ENCODE data around the gene KIAA1755.
"Not testable (repeated sequence)": the region's sequence is repeated elsewhere in the genome, so short reads cannot be mapped to it uniquely, and the experiment has no call there.

The KIAA1755 gene

DNA sequence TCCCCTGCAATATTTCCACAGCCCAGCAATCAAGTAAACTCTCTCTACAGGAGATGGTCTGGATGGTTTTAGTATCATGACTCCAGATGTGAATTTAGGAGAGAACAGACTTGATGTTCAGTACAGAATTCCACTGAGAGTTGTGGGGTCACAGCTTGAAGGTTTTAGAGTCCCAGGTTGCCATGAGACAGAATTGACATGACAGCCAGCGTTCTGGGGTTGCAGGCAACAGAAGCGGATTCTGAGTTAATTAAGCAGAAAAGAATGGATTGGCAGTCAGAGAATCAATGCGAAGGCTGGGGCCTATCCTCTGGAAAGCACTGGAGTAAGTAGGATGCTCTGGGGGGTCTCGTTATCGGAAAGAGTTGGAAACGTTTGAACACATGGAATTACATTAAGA is 2.4 kb upstream of the KIAA1755 start:
- TF ChIP-seq, protein P1, sequence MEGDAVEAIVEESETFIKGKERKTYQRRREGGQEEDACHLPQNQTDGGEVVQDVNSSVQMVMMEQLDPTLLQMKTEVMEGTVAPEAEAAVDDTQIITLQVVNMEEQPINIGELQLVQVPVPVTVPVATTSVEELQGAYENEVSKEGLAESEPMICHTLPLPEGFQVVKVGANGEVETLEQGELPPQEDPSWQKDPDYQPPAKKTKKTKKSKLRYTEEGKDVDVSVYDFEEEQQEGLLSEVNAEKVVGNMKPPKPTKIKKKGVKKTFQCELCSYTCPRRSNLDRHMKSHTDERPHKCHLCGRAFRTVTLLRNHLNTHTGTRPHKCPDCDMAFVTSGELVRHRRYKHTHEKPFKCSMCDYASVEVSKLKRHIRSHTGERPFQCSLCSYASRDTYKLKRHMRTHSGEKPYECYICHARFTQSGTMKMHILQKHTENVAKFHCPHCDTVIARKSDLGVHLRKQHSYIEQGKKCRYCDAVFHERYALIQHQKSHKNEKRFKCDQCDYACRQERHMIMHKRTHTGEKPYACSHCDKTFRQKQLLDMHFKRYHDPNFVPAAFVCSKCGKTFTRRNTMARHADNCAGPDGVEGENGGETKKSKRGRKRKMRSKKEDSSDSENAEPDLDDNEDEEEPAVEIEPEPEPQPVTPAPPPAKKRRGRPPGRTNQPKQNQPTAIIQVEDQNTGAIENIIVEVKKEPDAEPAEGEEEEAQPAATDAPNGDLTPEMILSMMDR (IDR thresholded peaks at IDR 0.05; ENCODE audit: control insufficient read depth, extremely low read depth, insufficient read depth): no peak
- no peak overlapping the region for H3K4me3 ChIP-seq (ENCODE audit: low read depth, low read length)
- no peak for DNase-seq (ENCODE audit: low read depth)

DNA sequence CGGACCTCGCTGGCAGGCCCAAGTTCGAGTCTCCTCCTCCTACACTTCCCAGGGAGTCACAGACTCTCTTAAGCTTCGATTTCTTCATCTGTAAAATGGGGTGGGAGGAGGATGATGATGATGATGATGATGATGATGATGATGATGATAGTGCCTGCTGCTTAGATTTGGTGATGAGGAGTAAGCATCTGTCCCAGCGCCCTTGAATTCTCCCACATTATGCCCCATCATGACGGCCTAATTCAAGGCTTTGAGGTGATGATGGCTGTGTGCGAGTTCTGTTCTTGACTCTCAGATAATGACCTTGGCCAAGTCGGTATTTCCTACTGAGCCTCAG is 487 bp upstream of the KIAA1755 start:
- TF ChIP-seq, protein P1 (IDR thresholded peaks at IDR 0.05; ENCODE audit: control insufficient read depth, extremely low read depth, insufficient read depth): no peak
- no peak overlapping the region for H3K4me3 ChIP-seq (ENCODE audit: low read depth, low read length)
- no peak for DNase-seq (ENCODE audit: low read depth)

- TF ChIP-seq, protein P1 (IDR thresholded peaks at IDR 0.05; ENCODE audit: control insufficient read depth, extremely low read depth, insufficient read depth): no peak
- no peak for DNase-seq (ENCODE audit: low read depth)
These were observed 534 bp downstream of the KIAA1755 start for GRCh38 chr20:38260025-38260377.

GRCh38 chr20:38258545-38259215 is 1.9 kb downstream of the KIAA1755 start:
- DNase-seq (ENCODE audit: low read depth): no peak
- TF ChIP-seq, protein P1 (IDR thresholded peaks at IDR 0.05; ENCODE audit: control insufficient read depth, extremely low read depth, insufficient read depth): no peak
- H3K4me3 ChIP-seq (ENCODE audit: low read depth, low read length): no peak overlapping the region

More at GRCh38 chr20:38260025-38260377, 534 bp downstream of the KIAA1755 start:
- no peak overlapping the region for H3K4me3 ChIP-seq (ENCODE audit: low read depth, low read length)

- TF ChIP-seq, protein P1 (IDR thresholded peaks at IDR 0.05; ENCODE audit: control insufficient read depth, extremely low read depth, insufficient read depth): no peak
- DNase-seq (ENCODE audit: low read depth): no peak
- H3K4me3 ChIP-seq (ENCODE audit: low read depth, low read length): no peak overlapping the region
These were observed 3.6 kb downstream of the KIAA1755 start for GRCh38 chr20:38256966-38257365.

DNA sequence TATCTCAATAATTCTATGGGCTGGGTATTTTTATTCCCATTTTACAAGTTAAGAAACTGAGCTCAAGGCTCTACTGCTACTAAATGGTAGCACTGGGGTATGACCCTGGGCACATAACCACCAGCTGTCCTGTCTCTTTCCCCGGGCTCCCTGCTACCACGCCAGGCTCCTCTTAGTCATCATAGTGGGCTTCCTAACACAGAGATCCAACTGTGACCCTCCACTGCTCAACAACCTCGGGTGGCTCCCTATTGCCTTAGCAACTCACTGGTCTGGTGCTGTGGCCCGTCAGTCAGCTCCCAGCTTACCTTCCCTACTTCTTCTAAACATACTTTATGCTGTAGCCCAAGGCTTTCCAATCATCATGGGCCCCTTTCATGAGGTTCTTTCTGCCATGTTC is 4.5 kb downstream of the KIAA1755 start:
- TF ChIP-seq, protein P1 (IDR thresholded peaks at IDR 0.05; ENCODE audit: control insufficient read depth, extremely low read depth, insufficient read depth): no peak
- DNase-seq (ENCODE audit: low read depth): no peak
- no peak overlapping the region for H3K4me3 ChIP-seq (ENCODE audit: low read depth, low read length)

GRCh38 chr20:38255393-38255792 is 5.1 kb downstream of the KIAA1755 start:
- no peak for DNase-seq (ENCODE audit: low read depth)
- H3K4me3 ChIP-seq (ENCODE audit: low read depth, low read length): no peak overlapping the region
- TF ChIP-seq, protein P1 (IDR thresholded peaks at IDR 0.05; ENCODE audit: control insufficient read depth, extremely low read depth, insufficient read depth): no peak

DNA sequence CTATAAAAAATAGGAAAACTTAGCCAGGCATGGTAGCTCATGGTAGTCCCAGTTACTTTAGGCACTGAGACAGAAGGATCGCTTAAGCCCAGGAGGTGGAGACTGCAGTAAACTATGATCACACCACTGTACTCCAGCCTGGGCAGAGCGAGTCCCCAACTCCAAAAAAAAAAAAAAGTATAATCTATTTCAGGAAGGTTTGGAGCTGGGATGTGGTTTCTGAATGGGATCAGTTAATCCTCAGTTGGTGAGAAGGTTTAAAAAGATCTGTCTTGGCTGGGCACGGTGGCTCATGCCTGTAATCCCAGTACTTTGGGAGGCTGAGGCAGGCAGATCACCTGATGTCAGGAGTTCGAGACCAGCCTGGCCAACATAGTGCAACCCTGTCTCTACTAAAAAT is 5.9 kb downstream of the KIAA1755 start:
- DNase-seq (ENCODE audit: low read depth); H3K4me3 ChIP-seq (ENCODE audit: low read depth, low read length): not testable (repeated sequence)

Data from LNCaP clone FGC (cell line).